OCI-LY1 (cell line): ENCODE measurements around the gene LRP5.

Source experiments
- H2AFZ ChIP-seq: fragments of 200-600 bp; sonication (generic), shearing (Covaris generic); 2 replicates; pipeline ENCODE4 v1.6.0; 2014; ENCODE audit warnings: antibody characterized with exemption, mild to moderate bottlenecking, low read length
- H3F3A ChIP-seq: fragments of 200-600 bp; sonication (generic), shearing (Covaris generic); 2 replicates; pipeline ENCODE4 v1.6.0; 2014; ENCODE audit warnings: mild to moderate bottlenecking, antibody characterized with exemption, low read length, moderate library complexity; ENCODE audit not compliant: insufficient read depth
- H3K27ac ChIP-seq: fragments of 200-600 bp; sonication (generic); 2 replicates; pipeline ENCODE4 v1.5.1; 2014; ENCODE audit warnings: low read length, mixed run types, mild to moderate bottlenecking, low read depth; ENCODE audit not compliant: poor library complexity, severe bottlenecking
- H3K27me3 ChIP-seq: fragments of 200-600 bp; sonication (generic); 2 replicates; pipeline ENCODE4 v1.6.0; 2014; ENCODE audit warnings: antibody characterized with exemption, mild to moderate bottlenecking, low read length, moderate library complexity; ENCODE audit not compliant: insufficient read depth
- H3K36me3 ChIP-seq: fragments of 200-600 bp; sonication (generic); 2 replicates; pipeline ENCODE4 v1.6.1; 2014; ENCODE audit warnings: mild to moderate bottlenecking, antibody characterized with exemption, low read length, moderate library complexity, mixed read lengths; ENCODE audit not compliant: insufficient read depth
- H3K4me1 ChIP-seq: fragments of 200-600 bp; sonication (generic); 2 replicates; pipeline ENCODE4 v1.5.1; 2014; ENCODE audit warnings: mild to moderate bottlenecking, low read length, moderate library complexity; ENCODE audit not compliant: insufficient read depth, severe bottlenecking
- H3K4me2 ChIP-seq: fragments of 200-600 bp; sonication (generic), shearing (Covaris generic); 2 replicates; pipeline ENCODE4 v1.6.1; 2014; ENCODE audit warnings: low read length
- H3K4me3 ChIP-seq: fragments of 200-600 bp; sonication (generic); 2 replicates; pipeline ENCODE4 v1.5.1; 2014; ENCODE audit warnings: low read length, low read depth, mild to moderate bottlenecking, mixed read lengths; ENCODE audit not compliant: poor library complexity, severe bottlenecking
- H3K79me2 ChIP-seq: fragments of 200-600 bp; shearing (Covaris generic); 2 replicates; pipeline ENCODE4 v1.6.1; 2016; ENCODE audit warnings: mixed run types, low read length, mixed read lengths; ENCODE audit not compliant: insufficient read depth
- H3K9ac ChIP-seq: fragments of 200-600 bp; sonication (generic), shearing (Covaris generic); 2 replicates; pipeline ENCODE4 v1.6.1; 2014; ENCODE audit warnings: mild to moderate bottlenecking, low read length, mixed read lengths
- H3K9me2 ChIP-seq: fragments of 200-600 bp; sonication (generic), shearing (Covaris generic); 2 replicates; pipeline ENCODE4 v1.6.1; 2014; ENCODE audit warnings: low read depth, mild to moderate bottlenecking, low read length, mixed read lengths
- H3K9me3 ChIP-seq: fragments of 200-600 bp; shearing (Covaris generic); 2 replicates; pipeline ENCODE4 v1.6.1; 2014; ENCODE audit warnings: low read length, mixed read lengths
- H4K20me1 ChIP-seq: fragments of 200-600 bp; sonication (generic), shearing (Covaris generic); 2 replicates; pipeline ENCODE4 v1.6.0; 2016; ENCODE audit warnings: mild to moderate bottlenecking, low read length; ENCODE audit not compliant: insufficient read depth
- EZH2 ChIP-seq: fragments of 200-600 bp; sonication (generic), shearing (Covaris generic); IDR thresholded peaks from 2 replicates; pipeline ENCODE4 v1.8.0; 2017; ENCODE audit warnings: borderline replicate concordance, mixed run types, mild to moderate bottlenecking, antibody characterized with exemption, low read length, moderate library complexity, mixed read lengths
- TF ChIP-seq, protein P1 (sequence below): fragments of 200-600 bp; sonication (generic), shearing (Covaris generic); IDR thresholded peaks from 2 replicates; pipeline ENCODE4 v1.5.1; 2017; ENCODE audit warnings: mild to moderate bottlenecking, antibody characterized with exemption, low read length, moderate library complexity, mixed read lengths

LRP5 gene

DNA sequence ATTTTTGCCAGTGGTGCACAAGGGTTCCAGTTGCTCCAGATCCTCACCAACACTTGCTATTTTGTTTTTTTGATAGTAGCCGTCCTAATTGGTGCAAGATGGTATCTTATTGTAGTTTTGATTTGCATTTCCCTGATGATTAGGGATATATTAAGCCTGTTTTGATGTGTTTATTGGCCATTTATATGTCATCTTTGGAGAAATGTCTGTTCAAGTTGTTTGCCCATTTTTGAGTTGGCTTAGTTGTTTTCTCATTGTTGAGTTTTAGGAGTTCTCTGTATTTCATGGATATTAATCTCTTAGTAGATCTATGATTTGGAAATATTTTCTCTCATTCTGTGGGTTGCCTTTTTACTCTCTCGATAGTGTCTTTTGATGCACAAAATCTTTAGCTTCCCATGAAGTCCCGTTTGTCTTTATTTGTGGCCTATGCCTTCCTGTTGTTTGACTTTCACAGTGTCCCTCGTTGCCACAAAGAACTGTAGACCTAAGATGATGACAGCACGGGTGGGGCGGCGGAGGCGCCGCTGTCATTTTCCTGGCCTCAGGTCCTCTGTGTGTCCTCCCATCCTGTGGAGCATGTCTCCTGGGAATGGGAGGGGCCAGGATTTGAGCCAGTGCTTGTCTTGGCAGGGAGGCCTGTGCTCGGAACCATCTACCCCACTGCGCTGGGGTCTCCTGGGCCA, 33.5 kb downstream of the LRP5 start:
- H3K36me3 ChIP-seq = no peaks in the 10 kb centered on the region
- no peak overlapping the region for H2AFZ ChIP-seq
- H3K9me2 ChIP-seq = no peaks in the 10 kb centered on the region
- H3K4me1 ChIP-seq = no peaks in the 10 kb centered on the region
- H3K27me3 ChIP-seq = peaks cover 19% of the 10 kb centered on the region
- H4K20me1 ChIP-seq = no peaks in the 10 kb centered on the region
- H3K4me2 ChIP-seq = no peak overlapping the region
- no peak overlapping the region for H3K4me3 ChIP-seq
- H3K27ac ChIP-seq = no peak overlapping the region
- H3F3A ChIP-seq = no peaks in the 10 kb centered on the region
- no peaks in the 10 kb centered on the region for H3K9me3 ChIP-seq
- H3K9ac ChIP-seq = no peak overlapping the region
- H3K79me2 ChIP-seq = no peaks in the 10 kb centered on the region
- TF ChIP-seq, protein P1, sequence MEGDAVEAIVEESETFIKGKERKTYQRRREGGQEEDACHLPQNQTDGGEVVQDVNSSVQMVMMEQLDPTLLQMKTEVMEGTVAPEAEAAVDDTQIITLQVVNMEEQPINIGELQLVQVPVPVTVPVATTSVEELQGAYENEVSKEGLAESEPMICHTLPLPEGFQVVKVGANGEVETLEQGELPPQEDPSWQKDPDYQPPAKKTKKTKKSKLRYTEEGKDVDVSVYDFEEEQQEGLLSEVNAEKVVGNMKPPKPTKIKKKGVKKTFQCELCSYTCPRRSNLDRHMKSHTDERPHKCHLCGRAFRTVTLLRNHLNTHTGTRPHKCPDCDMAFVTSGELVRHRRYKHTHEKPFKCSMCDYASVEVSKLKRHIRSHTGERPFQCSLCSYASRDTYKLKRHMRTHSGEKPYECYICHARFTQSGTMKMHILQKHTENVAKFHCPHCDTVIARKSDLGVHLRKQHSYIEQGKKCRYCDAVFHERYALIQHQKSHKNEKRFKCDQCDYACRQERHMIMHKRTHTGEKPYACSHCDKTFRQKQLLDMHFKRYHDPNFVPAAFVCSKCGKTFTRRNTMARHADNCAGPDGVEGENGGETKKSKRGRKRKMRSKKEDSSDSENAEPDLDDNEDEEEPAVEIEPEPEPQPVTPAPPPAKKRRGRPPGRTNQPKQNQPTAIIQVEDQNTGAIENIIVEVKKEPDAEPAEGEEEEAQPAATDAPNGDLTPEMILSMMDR = no peak
- TF ChIP-seq EZH2 = no peak

DNA sequence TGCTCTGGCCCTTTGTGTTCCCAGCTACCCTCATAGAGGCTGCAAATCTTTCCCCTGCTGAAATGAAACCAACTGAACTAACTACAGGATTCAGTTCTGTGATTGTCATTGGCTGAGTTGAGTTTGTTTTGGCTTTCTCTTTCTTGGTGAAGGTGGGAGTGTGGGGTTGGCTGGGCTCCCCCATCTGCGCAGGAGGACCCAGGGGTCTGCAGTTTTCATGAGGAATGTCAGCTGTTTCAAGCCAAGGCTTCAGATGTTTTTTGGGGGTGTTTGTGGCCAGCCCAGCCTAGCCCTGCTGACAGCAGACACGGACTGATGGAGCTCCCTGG, 34.0 kb downstream of the LRP5 start:
- no peaks in the 10 kb centered on the region for H3K36me3 ChIP-seq
- H3K4me2 ChIP-seq = no peak overlapping the region
- H3K27ac ChIP-seq = no peak overlapping the region
- peaks cover 19% of the 10 kb centered on the region for H3K27me3 ChIP-seq
- H2AFZ ChIP-seq = no peak overlapping the region
- H3K9me2 ChIP-seq = no peaks in the 10 kb centered on the region
- H3F3A ChIP-seq = no peaks in the 10 kb centered on the region
- TF ChIP-seq, protein P1 = no peak
- TF ChIP-seq EZH2 = no peak
- no peaks in the 10 kb centered on the region for H4K20me1 ChIP-seq
- no peaks in the 10 kb centered on the region for H3K79me2 ChIP-seq
- H3K4me1 ChIP-seq = no peaks in the 10 kb centered on the region
- no peak overlapping the region for H3K4me3 ChIP-seq
- H3K9me3 ChIP-seq = no peaks in the 10 kb centered on the region
- H3K9ac ChIP-seq = no peak overlapping the region

DNA sequence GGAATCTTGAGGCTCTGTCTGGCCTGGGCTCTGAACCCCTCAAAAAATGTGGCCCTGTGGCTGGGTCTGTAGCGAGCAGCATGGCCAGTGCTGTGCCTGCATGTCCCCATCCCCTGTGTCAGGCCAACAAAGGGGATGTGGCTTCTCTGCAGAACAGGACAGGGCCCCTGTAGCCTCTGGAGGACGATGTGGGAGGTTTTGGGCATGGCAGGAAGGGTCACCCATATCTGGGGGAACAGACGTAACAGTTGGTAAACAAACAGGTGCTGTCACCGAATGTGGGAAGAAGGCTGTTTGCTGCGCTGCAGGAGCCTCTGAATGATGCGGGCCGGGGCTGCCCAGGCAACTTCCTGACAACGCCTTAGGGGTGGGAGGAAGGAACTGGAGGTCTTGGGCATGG, 35.0 kb downstream of the LRP5 start:
- Histone ChIP-seq H3K27me3 (peaks cover 19% of the 10 kb centered on the region), H3K36me3 (no peaks in the 10 kb centered on the region), H3K4me1 (no peaks in the 10 kb centered on the region), H4K20me1 (no peaks in the 10 kb centered on the region), H3K4me2 (no peak overlapping the region), H3K9ac (no peak overlapping the region), H3F3A (no peaks in the 10 kb centered on the region), H2AFZ (no peak overlapping the region), H3K9me3 (no peaks in the 10 kb centered on the region), H3K9me2 (no peaks in the 10 kb centered on the region), H3K79me2 (no peaks in the 10 kb centered on the region), H3K27ac (no peak overlapping the region), H3K4me3 (no peak overlapping the region)
- TF ChIP-seq EZH2 = no peak
- TF ChIP-seq, protein P1 = no peak
